Measurements from ENCODE around the gene WWOX.

DNA sequence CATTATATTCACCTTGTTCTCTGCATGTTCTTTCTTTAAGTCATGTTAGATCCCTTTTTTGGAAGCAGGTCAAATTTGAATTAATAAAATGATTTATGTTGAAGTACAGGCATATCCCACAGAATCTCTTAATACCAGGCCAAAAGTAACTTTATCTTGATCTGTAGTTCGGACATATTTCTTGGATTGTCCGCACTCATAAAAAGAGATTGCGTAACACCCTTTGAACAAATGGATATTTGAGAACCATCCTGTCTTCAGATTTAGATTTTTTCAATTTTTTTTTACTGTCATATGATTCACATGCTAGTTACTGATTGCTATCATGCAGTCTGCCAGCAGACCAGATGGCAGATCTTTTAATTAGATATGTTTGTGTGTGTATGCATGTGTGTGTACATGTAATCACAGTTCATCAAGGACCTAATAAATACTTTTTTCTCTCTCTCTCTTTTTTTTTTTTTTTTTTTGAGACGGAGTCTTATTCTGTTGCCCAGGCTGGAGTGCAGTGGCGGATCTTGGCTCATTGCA, 352.6 kb downstream of the WWOX start:
- TF ChIP-seq EZH2 (IDR thresholded peaks at IDR 0.05; ENCODE audit: insufficient read depth, low read length) = no peak
- TF ChIP-seq, protein P1, sequence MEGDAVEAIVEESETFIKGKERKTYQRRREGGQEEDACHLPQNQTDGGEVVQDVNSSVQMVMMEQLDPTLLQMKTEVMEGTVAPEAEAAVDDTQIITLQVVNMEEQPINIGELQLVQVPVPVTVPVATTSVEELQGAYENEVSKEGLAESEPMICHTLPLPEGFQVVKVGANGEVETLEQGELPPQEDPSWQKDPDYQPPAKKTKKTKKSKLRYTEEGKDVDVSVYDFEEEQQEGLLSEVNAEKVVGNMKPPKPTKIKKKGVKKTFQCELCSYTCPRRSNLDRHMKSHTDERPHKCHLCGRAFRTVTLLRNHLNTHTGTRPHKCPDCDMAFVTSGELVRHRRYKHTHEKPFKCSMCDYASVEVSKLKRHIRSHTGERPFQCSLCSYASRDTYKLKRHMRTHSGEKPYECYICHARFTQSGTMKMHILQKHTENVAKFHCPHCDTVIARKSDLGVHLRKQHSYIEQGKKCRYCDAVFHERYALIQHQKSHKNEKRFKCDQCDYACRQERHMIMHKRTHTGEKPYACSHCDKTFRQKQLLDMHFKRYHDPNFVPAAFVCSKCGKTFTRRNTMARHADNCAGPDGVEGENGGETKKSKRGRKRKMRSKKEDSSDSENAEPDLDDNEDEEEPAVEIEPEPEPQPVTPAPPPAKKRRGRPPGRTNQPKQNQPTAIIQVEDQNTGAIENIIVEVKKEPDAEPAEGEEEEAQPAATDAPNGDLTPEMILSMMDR (IDR thresholded peaks at IDR 0.05; ENCODE audit: insufficient read depth, low read depth, low read length) = no peak
